SH-SY5Y (cell line): ENCODE measurements around the gene EYA4.

Experiments used
- GATA2 ChIP-seq: IDR thresholded peaks from 2 replicates; pipeline ENCODE4 v1.6.1; 2011; ENCODE audit warnings: mild to moderate bottlenecking, low read depth, low read length
- GATA3 ChIP-seq: IDR thresholded peaks from 2 replicates; pipeline ENCODE4 v1.6.1; 2011; ENCODE audit warnings: low read depth, mild to moderate bottlenecking, low read length, moderate library complexity

Gene EYA4

DNA sequence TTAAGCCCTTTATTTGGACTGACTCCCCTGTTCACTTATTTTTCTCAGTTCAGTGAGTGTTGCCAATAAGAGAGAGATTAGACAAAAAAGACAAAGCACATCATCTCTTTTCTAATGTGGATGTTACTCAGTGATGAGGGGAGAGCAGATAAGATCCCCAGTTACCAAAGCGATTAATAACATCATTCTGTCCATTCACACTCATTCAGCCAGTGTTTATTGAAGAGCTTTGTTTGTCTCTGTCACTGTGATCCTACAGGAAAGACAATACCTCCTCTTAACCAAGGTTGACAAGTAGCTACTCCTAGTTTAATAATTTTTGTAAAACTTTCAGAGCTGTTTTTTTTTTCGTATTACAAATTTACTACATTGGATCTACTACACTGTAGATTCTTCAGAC is 163.0 kb downstream of the EYA4 start:
- TF ChIP-seq GATA2 (no peak), GATA3 (no peak)

- TF ChIP-seq GATA2 = no peak
- no peak for TF ChIP-seq GATA3
Observed at GRCh38 chr6:133404728-133405127, 163.6 kb downstream of the EYA4 start.

DNA sequence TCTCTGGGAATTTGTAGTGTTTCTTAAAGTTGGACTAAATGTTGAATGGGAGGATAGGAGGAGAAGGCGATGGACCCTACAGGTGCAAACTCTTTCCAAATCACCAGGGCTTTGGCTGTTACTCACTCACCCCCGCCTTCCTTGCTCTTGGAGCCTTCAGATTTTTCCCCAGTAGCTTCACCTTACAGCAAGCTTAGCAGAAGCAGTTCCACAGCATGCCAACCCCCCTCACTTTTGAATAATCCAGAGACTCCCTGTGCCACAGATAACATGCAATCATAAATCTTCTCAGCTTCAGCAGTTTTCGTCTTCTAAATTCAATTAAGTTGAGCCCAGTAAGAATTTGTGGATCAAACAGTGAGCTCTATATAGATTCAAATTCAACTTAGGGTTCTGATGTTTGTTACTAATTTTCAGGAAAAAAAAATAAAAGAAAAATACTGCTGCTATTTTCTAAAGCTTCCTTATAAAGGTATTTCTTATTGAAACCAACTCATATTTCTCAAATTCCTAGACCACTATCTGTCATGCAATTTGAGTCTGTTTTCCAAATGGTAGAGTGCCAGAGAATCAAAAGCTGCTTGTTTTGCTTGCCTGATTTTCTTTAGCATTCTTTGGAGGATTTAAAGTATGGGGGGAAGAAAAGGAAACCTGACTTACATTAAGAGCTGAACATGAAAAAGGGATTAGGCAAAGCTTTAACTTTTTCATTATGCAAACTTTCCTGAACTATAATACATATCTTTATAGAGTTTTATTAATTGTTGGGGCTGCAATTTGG is 166.4 kb downstream of the EYA4 start:
- TF ChIP-seq GATA3 = no peak
- TF ChIP-seq GATA2 = no peak

- no peak for TF ChIP-seq GATA3
- TF ChIP-seq GATA2 = no peak
Observed at GRCh38 chr6:133408132-133408531, 167.0 kb downstream of the EYA4 start.

DNA sequence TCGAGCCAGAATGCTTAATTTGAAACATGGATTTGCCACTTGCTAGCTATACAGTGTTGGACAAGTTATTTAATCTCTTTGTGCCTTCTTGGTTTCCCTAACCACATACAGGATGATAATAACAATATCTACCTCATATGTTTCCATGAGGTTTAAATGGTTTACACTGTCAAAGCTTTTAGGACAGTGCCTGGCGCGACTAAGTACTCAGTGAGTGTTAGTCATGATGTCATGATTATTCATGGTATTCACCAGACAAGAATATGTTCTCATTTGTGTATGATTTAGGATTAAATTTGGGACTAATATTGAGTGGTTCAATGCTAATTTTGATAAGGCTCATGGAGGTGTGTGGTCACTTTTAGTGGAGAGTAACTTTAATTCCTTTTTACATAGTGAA is 167.4 kb downstream of the EYA4 start:
- no peak for TF ChIP-seq GATA2
- no peak for TF ChIP-seq GATA3

DNA sequence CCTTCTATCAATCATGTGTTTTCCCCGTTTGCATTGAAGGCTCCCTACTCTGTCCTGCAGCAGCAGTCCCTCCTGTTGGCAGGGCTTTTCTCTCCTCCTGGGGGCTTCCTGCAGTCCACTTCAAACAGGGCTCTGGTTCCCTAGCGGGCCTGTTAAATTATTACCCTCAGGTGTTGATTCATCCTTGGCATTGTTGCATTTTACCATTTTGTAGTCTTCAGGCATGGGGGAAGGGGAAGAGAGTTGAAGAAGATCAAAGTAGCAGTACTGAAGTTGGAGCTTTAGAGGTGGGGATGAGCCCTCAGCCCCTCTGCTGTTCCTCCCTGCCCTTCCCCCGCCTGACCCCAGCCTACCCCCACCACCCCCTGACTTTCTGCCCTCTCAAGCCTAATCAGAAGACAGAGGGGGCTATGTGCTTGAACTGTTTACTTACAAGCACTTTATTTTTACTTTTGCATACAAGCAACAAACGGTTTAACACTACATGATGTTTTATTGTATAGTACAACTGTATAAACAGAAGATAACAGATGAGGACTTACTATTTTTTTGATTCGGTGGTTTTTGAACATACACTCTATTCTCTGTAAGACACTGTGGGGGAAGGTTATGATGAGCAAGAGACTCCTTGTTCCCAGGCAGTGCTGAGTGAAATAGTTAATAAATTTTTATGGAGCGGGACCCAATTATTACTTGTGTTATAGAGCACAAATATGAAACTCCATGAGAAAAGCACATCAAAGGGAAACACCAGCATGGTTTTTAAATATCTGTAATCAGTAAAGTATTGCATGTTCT is 169.7 kb downstream of the EYA4 start:
- TF ChIP-seq GATA3 = no peak
- no peak for TF ChIP-seq GATA2

DNA sequence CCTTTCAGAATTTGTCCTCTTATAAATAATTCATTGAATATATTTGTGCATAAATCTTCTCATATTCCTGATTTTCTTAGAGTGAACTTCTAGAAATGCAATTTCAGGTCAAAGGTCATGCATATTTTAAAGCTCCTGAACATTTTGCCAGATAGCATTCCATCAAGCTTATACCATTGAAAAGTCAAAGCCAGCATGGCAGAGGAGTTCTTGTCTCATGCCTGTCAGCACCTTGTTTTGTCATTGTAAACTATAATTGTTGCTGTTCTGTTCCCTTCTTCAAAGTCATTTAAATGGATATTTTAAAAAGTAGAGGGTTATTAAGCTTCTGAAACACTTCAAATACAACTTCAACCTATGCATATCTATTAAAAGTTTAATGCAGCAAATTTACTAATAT is 170.6 kb downstream of the EYA4 start:
- TF ChIP-seq GATA2 = no peak

GRCh38 chr6:133415262-133415661 is 174.1 kb downstream of the EYA4 start:
- TF ChIP-seq GATA3 = no peak
- no peak for TF ChIP-seq GATA2

GRCh38 chr6:133418108-133418507 is 177.0 kb downstream of the EYA4 start:
- no peak for TF ChIP-seq GATA3

DNA sequence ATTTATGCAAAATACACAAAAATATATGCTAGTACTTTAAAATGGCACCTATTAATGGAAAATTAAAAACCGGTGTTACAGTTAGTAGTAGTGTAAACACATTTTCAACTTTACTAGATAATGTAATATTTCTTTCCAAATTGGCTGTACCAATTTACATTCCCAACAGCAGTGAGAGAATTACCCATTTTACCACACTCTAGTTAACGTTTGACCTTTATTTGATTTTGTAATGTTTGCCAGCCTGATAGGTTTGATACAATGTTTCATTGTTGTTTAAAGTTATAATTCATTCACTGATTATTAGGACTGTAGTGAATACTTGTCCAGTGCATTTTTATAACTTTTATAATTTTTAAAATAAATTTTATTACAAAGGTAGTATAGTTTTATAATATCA is 182.1 kb downstream of the EYA4 start:
- TF ChIP-seq GATA2 (no peak), GATA3 (no peak)

- TF ChIP-seq GATA2 (no peak), GATA3 (no peak)
Observed at GRCh38 chr6:133424359-133424758, 183.2 kb downstream of the EYA4 start.

- no peak for TF ChIP-seq GATA2
- no peak for TF ChIP-seq GATA3
Observed at GRCh38 chr6:133426038-133426437, 184.9 kb downstream of the EYA4 start.

DNA sequence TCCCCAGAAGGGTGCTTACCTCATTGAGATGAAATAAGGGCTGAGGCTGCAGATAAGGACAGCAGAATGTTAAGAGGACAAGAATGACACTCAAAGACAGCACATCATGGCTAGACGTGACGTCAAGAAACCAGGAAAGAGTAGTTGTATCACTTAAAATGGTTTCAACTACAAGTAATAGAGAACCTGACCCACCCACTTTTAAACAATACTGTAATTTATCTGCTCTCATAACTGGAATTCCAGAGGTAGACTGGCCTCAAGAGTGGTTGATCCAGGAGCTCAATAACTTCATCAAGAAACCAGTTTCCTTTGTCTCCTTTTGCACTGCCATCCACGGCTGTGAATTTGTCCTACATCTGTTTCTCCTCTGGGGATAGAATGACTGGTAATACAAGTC is 187.1 kb downstream of the EYA4 start:
- TF ChIP-seq GATA3 = no peak
- TF ChIP-seq GATA2 = no peak

- TF ChIP-seq GATA2 (no peak), GATA3 (no peak)
Observed at GRCh38 chr6:133430530-133430929, 189.4 kb downstream of the EYA4 start.

- TF ChIP-seq GATA2 (no peak), GATA3 (no peak)
Observed at GRCh38 chr6:133431031-133431430, 189.9 kb downstream of the EYA4 start.
